GM12873 (cell line): ENCODE measurements around the gene APOO.

ENCODE experiments used
- CTCF ChIP-seq: IDR thresholded peaks from 2 replicates; pipeline ENCODE4 v1.5.1; 2012; ENCODE audit warnings: low read depth, mild to moderate bottlenecking, moderate library complexity, low read length, control low read depth; ENCODE audit not compliant: insufficient read depth; ENCODE audit errors: missing control alignments

APOO gene

DNA sequence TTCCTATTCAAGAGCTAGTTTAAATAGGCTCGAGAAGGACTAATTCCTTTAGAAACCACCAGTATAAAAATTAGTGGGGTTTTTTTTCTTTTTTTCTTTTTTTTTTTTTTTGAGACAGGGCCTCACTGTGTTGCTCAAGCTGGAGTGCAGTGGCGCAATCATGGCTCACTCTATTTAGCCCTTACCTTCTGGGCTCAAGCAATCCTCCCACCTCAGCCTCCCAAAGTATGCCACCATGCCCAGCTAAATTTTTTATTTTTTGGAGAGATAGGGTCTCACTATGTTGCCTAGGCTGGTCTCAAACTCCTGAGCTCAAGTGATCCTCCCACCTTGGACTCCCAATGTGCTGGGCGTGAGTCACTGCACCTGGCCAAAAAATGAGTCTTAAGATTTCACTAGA is 52.8 kb downstream of the APOO start:
- TF ChIP-seq CTCF = no peak

- TF ChIP-seq CTCF = no peak
Observed at GRCh38 chrX:23854122-23854521, 53.6 kb downstream of the APOO start.

- TF ChIP-seq CTCF = no peak
Observed at GRCh38 chrX:23851544-23851943, 56.2 kb downstream of the APOO start.

GRCh38 chrX:23849241-23849640 is 58.5 kb downstream of the APOO start:
- no peak for TF ChIP-seq CTCF

DNA sequence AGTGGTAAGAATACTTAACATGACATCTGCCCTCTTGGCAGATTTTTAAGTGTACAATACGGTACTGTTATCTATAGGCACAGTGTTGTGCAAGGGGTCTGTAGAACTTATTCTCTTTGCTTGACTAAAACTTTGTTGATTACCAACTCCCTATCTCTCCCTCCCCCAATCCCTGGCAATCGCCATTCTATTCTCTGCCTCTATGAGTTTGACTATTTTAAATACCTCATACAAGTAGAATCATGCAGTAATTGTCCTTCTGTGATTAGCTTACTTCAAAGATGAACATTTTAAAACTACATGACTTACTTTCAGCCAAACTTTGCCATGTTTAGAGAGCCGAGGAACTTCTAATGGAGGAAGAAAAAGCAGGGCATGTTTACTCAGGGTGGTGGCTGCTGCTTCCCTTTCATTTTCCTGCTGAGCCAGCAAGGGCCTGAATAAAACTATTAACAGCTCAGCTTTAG is 62.4 kb downstream of the APOO start:
- no peak for TF ChIP-seq CTCF

DNA sequence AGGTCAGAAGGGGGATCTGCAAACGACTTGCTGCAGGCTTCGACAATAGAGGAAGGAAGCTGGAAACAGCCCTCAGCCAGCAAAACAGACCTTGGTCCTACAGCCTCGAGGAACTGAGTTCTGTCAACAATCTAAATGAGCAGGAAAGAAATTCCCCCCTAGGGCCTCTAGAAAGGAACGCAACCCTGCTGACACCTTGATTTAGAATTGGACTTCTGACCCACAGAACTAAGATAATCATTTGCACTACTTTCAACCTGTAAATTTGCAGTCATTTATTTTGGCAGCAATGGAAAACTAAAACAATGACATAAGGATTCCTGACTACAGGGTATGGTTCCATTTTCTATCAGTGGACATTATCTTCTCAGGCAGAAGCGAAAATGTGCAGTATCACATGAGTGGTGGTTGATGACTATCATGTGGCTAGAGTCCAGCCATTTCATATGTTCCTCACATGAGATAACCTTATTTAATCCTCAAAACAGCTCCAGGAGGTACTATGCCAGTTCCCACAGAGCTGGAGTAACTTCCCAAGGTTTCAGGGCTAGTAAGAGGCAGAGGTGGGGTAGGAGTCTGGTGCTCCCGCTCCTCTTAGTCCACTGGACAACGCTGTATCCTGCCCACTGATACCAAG is 63.1 kb downstream of the APOO start:
- TF ChIP-seq CTCF = no peak

DNA sequence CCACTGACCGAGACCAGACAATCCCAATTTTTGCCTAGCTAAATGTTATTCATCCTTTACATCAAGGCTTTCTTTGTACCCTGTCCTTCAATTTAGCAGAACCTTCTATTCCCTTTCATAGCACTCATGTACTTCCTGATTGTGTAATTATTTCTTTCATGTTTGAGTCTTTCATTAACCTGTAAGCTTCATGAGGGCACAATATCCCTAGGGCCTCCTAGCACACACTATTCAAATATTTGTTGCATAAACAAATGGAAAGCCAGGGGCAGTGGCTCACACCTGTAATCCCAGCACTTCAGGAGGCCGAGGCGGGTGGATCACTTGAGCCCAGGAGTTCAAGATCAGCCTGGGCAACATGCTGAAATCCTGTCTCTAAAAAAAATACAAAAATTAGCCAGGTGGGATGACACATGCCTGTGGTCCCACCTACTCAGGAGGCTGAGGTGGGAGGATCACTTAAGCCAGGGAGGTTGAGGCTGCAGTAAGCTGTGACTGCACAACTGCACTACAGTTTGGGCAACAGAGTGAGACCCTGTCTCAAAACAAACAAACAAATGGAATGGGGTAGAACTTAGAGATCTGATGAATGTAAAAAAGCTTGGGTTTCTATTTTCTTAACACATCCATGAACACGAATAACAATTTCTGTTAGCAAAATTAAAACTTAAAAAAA is 65.8 kb downstream of the APOO start:
- TF ChIP-seq CTCF = no peak
